ENCODE results near the gene INPPL1. TPM values are rescaled to one million over a fixed set of nuclear protein-coding genes. Genes with fewer than 3 reads are reported as not detected.

INPPL1 gene
- total RNA-seq, 1 donor from 2014 or later, result 69.2 TPM

DNA sequence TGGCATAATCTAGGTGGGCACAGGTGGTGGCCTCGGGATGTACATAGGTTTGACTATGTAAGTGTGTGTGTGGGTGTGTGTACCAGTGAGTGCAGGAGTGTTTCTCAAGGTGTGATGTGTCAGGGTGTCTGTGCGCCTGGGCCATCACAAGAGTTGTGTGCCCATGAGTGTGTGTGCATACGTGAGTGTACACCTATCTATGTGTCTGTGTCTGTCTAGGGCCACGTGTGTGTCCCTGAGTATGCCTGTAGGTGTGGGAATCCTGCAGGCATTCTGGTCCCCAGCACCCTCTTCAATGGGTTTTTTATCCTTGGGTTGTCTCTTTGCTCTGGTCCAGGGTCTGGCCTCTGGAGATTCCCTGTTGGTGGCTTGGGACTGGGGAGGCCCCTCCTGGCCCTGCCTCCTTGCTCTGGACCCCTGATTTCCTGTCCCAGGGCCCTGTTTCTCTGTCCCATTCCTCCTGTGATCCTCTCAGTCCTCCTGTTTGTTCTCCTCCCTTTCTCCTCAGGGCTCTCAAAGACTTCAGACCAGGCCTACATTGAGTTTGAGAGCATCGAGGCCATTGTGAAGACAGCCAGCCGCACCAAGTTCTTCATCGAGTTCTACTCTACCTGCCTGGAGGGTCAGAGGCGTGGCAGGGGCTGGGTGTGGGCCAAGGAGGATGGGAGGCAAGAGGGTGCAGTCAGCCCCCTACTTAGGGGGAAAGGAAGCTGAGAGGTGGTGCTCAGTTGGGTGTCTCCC lies 9.4 kb downstream of the INPPL1 start:
- TF ChIP-seq, protein P1, sequence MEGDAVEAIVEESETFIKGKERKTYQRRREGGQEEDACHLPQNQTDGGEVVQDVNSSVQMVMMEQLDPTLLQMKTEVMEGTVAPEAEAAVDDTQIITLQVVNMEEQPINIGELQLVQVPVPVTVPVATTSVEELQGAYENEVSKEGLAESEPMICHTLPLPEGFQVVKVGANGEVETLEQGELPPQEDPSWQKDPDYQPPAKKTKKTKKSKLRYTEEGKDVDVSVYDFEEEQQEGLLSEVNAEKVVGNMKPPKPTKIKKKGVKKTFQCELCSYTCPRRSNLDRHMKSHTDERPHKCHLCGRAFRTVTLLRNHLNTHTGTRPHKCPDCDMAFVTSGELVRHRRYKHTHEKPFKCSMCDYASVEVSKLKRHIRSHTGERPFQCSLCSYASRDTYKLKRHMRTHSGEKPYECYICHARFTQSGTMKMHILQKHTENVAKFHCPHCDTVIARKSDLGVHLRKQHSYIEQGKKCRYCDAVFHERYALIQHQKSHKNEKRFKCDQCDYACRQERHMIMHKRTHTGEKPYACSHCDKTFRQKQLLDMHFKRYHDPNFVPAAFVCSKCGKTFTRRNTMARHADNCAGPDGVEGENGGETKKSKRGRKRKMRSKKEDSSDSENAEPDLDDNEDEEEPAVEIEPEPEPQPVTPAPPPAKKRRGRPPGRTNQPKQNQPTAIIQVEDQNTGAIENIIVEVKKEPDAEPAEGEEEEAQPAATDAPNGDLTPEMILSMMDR (IDR thresholded peaks at IDR 0.05), result no peak
- no peak for TF ChIP-seq POLR2A (IDR thresholded peaks at IDR 0.05)
- TF ChIP-seq POLR2AphosphoS5 (IDR thresholded peaks at IDR 0.05; ENCODE audit: insufficient read depth in 1 of 2, low read depth in 1 of 2), result no peak
- peak in 1 of 2 donors; percentile 54 for DNase-seq (ENCODE audit: extremely low spot score in 2 of 2)
- no peak overlapping the region for H3K4me3 ChIP-seq
- intact Hi-C loops (cut with DNase I), result no loop called here
- no peaks in the 10 kb centered on the region for H3K9me3 ChIP-seq
- H3K4me1 ChIP-seq, result peaks cover 6% of the 10 kb centered on the region
- H3K27ac ChIP-seq, result no peak overlapping the region
- no peaks in the 10 kb centered on the region for H3K27me3 ChIP-seq
- peaks cover 0 to 82% of the 10 kb centered on the region in 2 donors for H3K36me3 ChIP-seq

DNA sequence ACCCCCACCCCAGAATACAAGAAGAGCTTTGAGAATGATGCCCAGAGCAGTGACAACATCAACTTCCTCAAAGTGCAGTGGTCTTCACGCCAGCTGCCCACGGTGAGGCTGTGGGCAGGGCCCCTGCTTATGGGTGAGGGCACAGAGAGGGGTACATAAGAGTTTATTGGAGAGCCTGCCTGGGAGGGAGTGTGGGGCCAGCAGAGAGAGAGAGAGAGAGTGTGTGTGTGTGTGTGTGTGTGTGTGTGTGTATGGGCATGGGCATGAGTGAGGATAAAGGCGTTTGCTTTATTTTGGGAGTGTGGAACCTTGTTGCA lies 9.9 kb downstream of the INPPL1 start:
- intact Hi-C loops (cut with DNase I), result no loop called here
- peaks cover 0 to 77% of the 10 kb centered on the region in 2 donors for H3K36me3 ChIP-seq

DNA sequence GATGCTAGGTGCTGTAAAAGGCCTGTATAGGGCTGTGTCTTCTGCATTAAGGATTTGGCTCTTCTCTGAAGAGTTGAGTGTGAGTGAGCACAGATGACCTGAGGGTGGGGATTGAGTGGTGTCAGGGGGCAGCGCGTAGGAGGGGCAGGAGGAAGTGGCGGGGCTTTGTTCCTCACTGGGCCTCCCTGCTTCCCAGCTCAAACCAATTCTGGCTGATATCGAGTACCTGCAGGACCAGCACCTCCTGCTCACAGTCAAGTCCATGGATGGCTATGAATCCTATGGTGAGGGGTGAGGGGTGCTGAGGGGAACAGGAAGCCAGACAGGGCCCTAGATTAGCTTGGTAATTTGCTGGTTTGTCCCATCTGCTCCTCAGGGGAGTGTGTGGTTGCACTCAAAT lies 10.4 kb downstream of the INPPL1 start:
- no peak for TF ChIP-seq POLR2AphosphoS5 (IDR thresholded peaks at IDR 0.05; ENCODE audit: insufficient read depth in 1 of 2, low read depth in 1 of 2)
- no peak for TF ChIP-seq POLR2A (IDR thresholded peaks at IDR 0.05)
- TF ChIP-seq, protein P1 (IDR thresholded peaks at IDR 0.05), result no peak
- Histone ChIP-seq H3K4me1 (peaks cover 14% of the 10 kb centered on the region), H3K27ac (no peak overlapping the region), H3K4me3 (no peak overlapping the region), H3K9me3 (no peaks in the 10 kb centered on the region), H3K27me3 (no peaks in the 10 kb centered on the region), H3K36me3 (peaks cover 0 to 73% of the 10 kb centered on the region in 2 donors)
- intact Hi-C loops (cut with DNase I), result no loop called here
- no peak for DNase-seq (ENCODE audit: extremely low spot score in 2 of 2)

More for the DNA sequence above, 9.9 kb downstream of the INPPL1 start:
- DNase-seq (ENCODE audit: extremely low spot score in 2 of 2), result peak in 1 of 2 donors; percentile 70
- no peak overlapping the region for H3K4me3 ChIP-seq
- no peaks in the 10 kb centered on the region for H3K27me3 ChIP-seq
- no peaks in the 10 kb centered on the region for H3K9me3 ChIP-seq
- H3K4me1 ChIP-seq, result peaks cover 11% of the 10 kb centered on the region
- H3K27ac ChIP-seq, result no peak overlapping the region
- TF ChIP-seq, protein P1 (IDR thresholded peaks at IDR 0.05), result no peak
- no peak for TF ChIP-seq POLR2AphosphoS5 (IDR thresholded peaks at IDR 0.05; ENCODE audit: insufficient read depth in 1 of 2, low read depth in 1 of 2)
- no peak for TF ChIP-seq POLR2A (IDR thresholded peaks at IDR 0.05)

DNA sequence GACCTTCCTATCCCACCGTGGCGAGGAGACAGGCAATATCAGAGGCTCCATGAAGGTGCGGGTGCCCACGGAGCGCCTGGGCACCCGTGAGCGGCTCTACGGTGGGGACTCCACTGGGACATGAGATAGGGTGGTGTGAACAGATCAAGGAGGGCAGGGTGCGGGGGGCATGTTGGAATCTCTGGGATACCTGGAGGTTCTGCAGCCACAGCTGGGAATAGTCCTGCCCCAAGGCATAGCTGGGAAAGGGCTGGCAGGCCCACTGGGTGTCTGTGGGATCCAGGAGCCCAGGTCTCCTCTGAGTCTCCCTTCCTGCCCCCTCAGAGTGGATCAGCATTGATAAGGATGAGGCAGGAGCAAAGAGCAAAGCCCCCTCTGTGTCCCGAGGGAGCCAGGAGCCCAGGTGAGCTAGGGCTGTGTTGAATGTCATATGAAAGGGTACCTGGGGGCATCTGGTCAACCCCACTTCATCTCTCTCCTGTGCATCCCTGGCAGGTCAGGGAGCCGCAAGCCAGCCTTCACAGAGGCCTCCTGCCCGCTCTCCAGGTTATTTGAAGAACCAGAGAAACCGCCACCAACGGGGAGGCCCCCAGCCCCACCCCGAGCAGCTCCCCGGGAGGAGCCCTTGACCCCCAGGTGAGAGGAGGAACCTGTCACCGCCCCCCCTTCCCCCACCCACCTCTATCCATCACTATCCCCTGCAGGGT lies 10.9 kb downstream of the INPPL1 start:
- H3K27me3 ChIP-seq, result no peaks in the 10 kb centered on the region
- intact Hi-C loops (cut with DNase I), result no loop called here
- H3K27ac ChIP-seq, result no peak overlapping the region
- no peak overlapping the region for H3K4me3 ChIP-seq
- peaks cover 0 to 67% of the 10 kb centered on the region in 2 donors for H3K36me3 ChIP-seq
- H3K9me3 ChIP-seq, result no peaks in the 10 kb centered on the region
- DNase-seq (ENCODE audit: extremely low spot score in 2 of 2), result peak in 1 of 2 donors; percentile 79
- H3K4me1 ChIP-seq, result peaks cover 20% of the 10 kb centered on the region
- TF ChIP-seq, protein P1 (IDR thresholded peaks at IDR 0.05), result no peak
- TF ChIP-seq POLR2AphosphoS5 (IDR thresholded peaks at IDR 0.05; ENCODE audit: insufficient read depth in 1 of 2, low read depth in 1 of 2), result no peak
- TF ChIP-seq POLR2A (IDR thresholded peaks at IDR 0.05), result no peak

Data from vagina (tissue), 2 donors.